ENCODE data around the gene TOMM70. TPM values are rescaled to one million over a fixed set of nuclear protein-coding genes. Genes with fewer than 3 reads are reported as not detected.
A peak's percentile ranks its signal among the peaks of the same experiment; 100 is the strongest.

The TOMM70 gene
- total and polyA plus RNA-seq, 2 of the 13 experiments (the other 11 are each of a cell fraction or from before 2014, with no cell fraction given), result 27.0 to 77.2 TPM

GRCh38 chr3:100400780-100401673 is at the start of gene TOMM70, which contains the start of gene LNP1 (continued):
- TF ChIP-seq ZBTB46 (CRISPR knock-in tag; IDR thresholded peaks at IDR 0.05; ENCODE audit: borderline replicate concordance), result no peak
- TF ChIP-seq SETDB1 (CRISPR knock-in tag; IDR thresholded peaks at IDR 0.05; ENCODE audit: borderline replicate concordance), result no peak
- TF ChIP-seq ZNF512 (CRISPR knock-in tag; IDR thresholded peaks at IDR 0.05), result no peak
- TF ChIP-seq ZSCAN30 (CRISPR knock-in tag; IDR thresholded peaks at IDR 0.05), result peak; percentile 41; the same call in 1 of the 2 replicates
- TF ChIP-seq NRL (CRISPR knock-in tag; IDR thresholded peaks at IDR 0.05; ENCODE audit: borderline replicate concordance), result 0 out of 2 replicates have a peak, but pooled peaks have one; percentile 35
- no peak; the same call in 1 of the 2 replicates for TF ChIP-seq ZNF614 (CRISPR knock-in tag; IDR thresholded peaks at IDR 0.05; ENCODE audit: borderline replicate concordance)
- no peak for TF ChIP-seq ZNF251 (CRISPR knock-in tag; IDR thresholded peaks at IDR 0.05)
- no peak for TF ChIP-seq KDM6A (CRISPR knock-in tag; IDR thresholded peaks at IDR 0.05; ENCODE audit: low read depth)
- TF ChIP-seq ZFP1 (CRISPR knock-in tag; IDR thresholded peaks at IDR 0.05), result no peak
- no peak for TF ChIP-seq SRSF9 (IDR thresholded peaks at IDR 0.05; ENCODE audit: borderline replicate concordance, insufficient read depth, low read depth, low read length, poor library complexity, severe bottlenecking)
- no peak for TF ChIP-seq RCOR2 (CRISPR knock-in tag; IDR thresholded peaks at IDR 0.05)
- no peak for TF ChIP-seq PAWR (CRISPR knock-in tag; IDR thresholded peaks at IDR 0.05; ENCODE audit: borderline replicate concordance)
- TF ChIP-seq ZBTB34 (CRISPR knock-in tag; IDR thresholded peaks at IDR 0.05), result no peak
- TF ChIP-seq RFX1 (IDR thresholded peaks at IDR 0.05), result no peak
- TF ChIP-seq DZIP1 (CRISPR knock-in tag; IDR thresholded peaks at IDR 0.05), result no peak
- TF ChIP-seq HOXD1 (CRISPR knock-in tag; IDR thresholded peaks at IDR 0.05), result 0 out of 2 replicates have a peak, but pooled peaks have one; percentile 21
- TF ChIP-seq TFDP1 (CRISPR knock-in tag; IDR thresholded peaks at IDR 0.05; ENCODE audit: borderline replicate concordance), result peak; percentile 73
- peak; percentile 82; the same call in 1 of the 2 replicates for TF ChIP-seq DNMT3B (CRISPR knock-in tag; conservative IDR thresholded peaks at IDR 0.05)
- TF ChIP-seq ZFP41 (CRISPR knock-in tag; IDR thresholded peaks at IDR 0.05; ENCODE audit: borderline replicate concordance), result peak; percentile 77; the same call in 1 of the 2 replicates
- TF ChIP-seq ZBTB42 (CRISPR knock-in tag; IDR thresholded peaks at IDR 0.05), result no peak
- peak; percentile 36 for TF ChIP-seq SALL1 (CRISPR knock-in tag; IDR thresholded peaks at IDR 0.05)
